Liver (tissue), 3 donors: ENCODE results near the gene DLGAP4.

Experiments
- CTCF ChIP-seq: fragments of 150-350 bp; IDR thresholded peaks from 2 replicates; pipeline ENCODE4 v1.5.1; 2017; ENCODE audit warnings: improper control_type of control experiment, low read depth, low read length; ENCODE audit not compliant: missing input control
- EGR1 ChIP-seq, 2 donors: IDR thresholded peaks; 2 replicates each; pipeline ENCODE4 v1.6.1; 2016 to 2018; ENCODE audit warnings: antibody characterized with exemption in 2 of 2, low read depth in 2 of 2
- GABPA ChIP-seq, 2 donors: IDR thresholded peaks in 1 of 2; conservative IDR thresholded peaks in 1 of 2; 2 replicates each; pipeline ENCODE4 v1.6.1; 2016; ENCODE audit warnings: antibody characterized with exemption in 2 of 2, mild to moderate bottlenecking in 1 of 2, moderate library complexity in 1 of 2
- MAX ChIP-seq: IDR thresholded peaks from 2 replicates; pipeline ENCODE4 v1.6.1; 2016; ENCODE audit warnings: antibody characterized with exemption
- REST ChIP-seq: IDR thresholded peaks from 2 replicates; pipeline ENCODE4 v1.6.1; 2016; ENCODE audit warnings: antibody characterized with exemption, mild to moderate bottlenecking
- SP1 ChIP-seq: IDR thresholded peaks from 2 replicates; pipeline ENCODE4 v1.6.1; 2018; ENCODE audit warnings: antibody characterized with exemption, mild to moderate bottlenecking
- TAF1 ChIP-seq: conservative IDR thresholded peaks from 2 replicates; pipeline ENCODE4 v1.6.1; 2016; ENCODE audit warnings: antibody characterized with exemption, mild to moderate bottlenecking
- donor health status: healthy.
- donor health status: healthy.

GRCh38 chr20:36259177-36260061 is 46.7 kb upstream of the DLGAP4 start:
- TF ChIP-seq CTCF (no peak), EGR1 (IDR thresholded peaks at IDR 0.05; ENCODE audit: low read depth in 2 of 2) (no peak), MAX (no peak), TAF1 (no peak), GABPA (IDR thresholded peaks at IDR 0.05 in 1 of 2, conservative IDR thresholded peaks at IDR 0.05 in 1 of 2) (no peak), REST (no peak), SP1 (no peak)
